GM06990 (cell line): ENCODE results near the gene TUBG1.

Experiments
- DNase-seq: peaks from one replicate; pipeline ENCODE4 v3.0.0-alpha.2; 2011; ENCODE audit not compliant: insufficient read length; ENCODE audit errors: extremely low read depth
- H3K27me3 ChIP-seq: replicated peaks from 2 replicates; pipeline ENCODE4 v1.6.0; 2011; ENCODE audit warnings: low read length; ENCODE audit not compliant: control insufficient read depth, insufficient read depth
- H3K36me3 ChIP-seq: 2 replicates; pipeline ENCODE4 v1.5.1; 2011; ENCODE audit warnings: low read length; ENCODE audit not compliant: control insufficient read depth, insufficient read depth
- H3K4me3 ChIP-seq: replicated peaks from 2 replicates; pipeline ENCODE4 v1.5.1; 2011; ENCODE audit warnings: low read depth, mild to moderate bottlenecking, control low read depth, low read length
- CTCF ChIP-seq: IDR thresholded peaks from 2 replicates; pipeline ENCODE4 v1.5.1; 2011; ENCODE audit warnings: low read length, control low read depth, mild to moderate bottlenecking, inconsistent platforms; ENCODE audit not compliant: insufficient read depth, poor library complexity, severe bottlenecking

TUBG1 gene

GRCh38 chr17:42566883-42567573 is 42.5 kb upstream of the TUBG1 start, which contains the start of gene MLX:
TSS of gene MLX (plus strand) at chr17:42567100. CDS start at chr17:42567125, 25 bp downstream.
- H3K4me3 ChIP-seq = peak within 1 kb of the TSS; percentile 91
- no peak for TF ChIP-seq CTCF
- H3K27me3 ChIP-seq = no peaks in the 10 kb centered on the region
- H3K36me3 ChIP-seq = peaks cover 52% of the 10 kb centered on the region
- DNase-seq = peak; percentile 95

GRCh38 chr17:42568341-42569111 is 41.0 kb upstream of the TUBG1 start:
- Histone ChIP-seq H3K27me3 (no peaks in the 10 kb centered on the region), H3K36me3 (peaks cover 63% of the 10 kb centered on the region), H3K4me3 (no peak overlapping the region; the same call in 1 of the 2 replicates)
- no peak for DNase-seq
- TF ChIP-seq CTCF = no peak

DNA sequence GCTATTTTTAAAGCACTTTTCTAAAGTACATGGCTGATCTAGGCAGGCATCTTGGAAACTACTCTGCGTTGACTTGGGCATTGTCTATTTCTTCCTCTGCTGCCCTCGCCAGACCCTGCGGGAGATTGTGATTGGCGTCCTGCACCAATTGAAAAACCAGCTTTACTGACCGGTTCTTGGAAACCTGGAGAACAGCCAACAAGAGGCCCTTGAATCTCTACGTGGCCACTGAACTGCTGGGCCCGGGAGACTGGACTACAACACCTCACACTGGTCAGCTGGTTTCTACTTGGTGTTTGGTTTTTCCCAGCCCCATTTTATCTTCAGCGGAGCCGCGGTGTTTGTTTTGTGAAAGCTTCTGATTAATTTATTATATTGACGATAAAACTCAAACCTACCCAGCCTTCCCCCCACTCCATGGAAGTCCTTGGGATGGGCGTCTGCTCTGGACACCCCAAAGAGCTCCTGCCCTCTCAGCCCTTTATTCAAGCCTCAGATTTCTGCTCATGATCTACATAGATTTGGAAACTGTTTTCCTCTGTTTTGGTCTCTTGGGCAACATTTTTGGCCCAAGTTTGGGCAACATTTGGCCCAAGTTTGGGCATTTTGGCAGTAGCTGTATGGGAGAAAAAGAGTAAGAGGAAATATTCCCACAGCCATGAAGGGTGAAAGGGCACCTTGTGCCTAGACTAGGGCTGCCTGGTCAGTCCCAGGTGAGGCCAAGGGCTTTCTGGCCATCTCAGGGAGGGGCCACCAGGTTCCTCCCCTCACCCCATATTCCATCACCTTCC is 37.9 kb upstream of the TUBG1 start:
- no peak for TF ChIP-seq CTCF
- peaks cover 46% of the 10 kb centered on the region for H3K36me3 ChIP-seq
- no peak for DNase-seq

DNA sequence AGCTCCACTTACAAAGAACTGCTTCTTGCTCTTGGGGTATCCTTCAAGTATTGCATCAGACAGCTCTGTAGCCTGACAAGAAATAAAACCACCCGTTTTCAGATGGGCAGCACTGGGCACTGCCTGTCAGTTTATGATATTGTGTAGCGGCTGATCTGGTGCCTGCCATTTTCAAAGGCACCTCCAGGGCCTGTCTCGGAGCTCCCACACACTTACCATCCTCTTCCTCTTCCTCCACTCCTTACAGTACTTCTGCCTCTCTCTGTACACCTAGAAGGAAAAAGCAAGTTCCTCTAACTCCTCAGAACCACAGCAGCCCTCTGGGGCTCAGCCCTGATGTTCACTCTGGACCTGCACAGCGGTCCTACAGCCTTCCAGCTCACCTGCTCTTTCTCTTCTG is 36.4 kb upstream of the TUBG1 start:
- TF ChIP-seq CTCF = no peak
- no peaks in the 10 kb centered on the region for H3K27me3 ChIP-seq
- no peak overlapping the region for H3K4me3 ChIP-seq
- no peak for DNase-seq
- peaks cover 46% of the 10 kb centered on the region for H3K36me3 ChIP-seq

More for the DNA sequence above, 37.9 kb upstream of the TUBG1 start:
- no peak overlapping the region for H3K4me3 ChIP-seq
- H3K27me3 ChIP-seq = no peaks in the 10 kb centered on the region

- Histone ChIP-seq H3K27me3 (no peaks in the 10 kb centered on the region), H3K36me3 (peaks cover 36% of the 10 kb centered on the region), H3K4me3 (no peak overlapping the region)
- DNase-seq = no peak
- no peak for TF ChIP-seq CTCF
Observed at GRCh38 chr17:42574463-42574862, 35.0 kb upstream of the TUBG1 start.
